Keratinocyte (primary cell): ENCODE results near the gene WNT3.

Experiments
- CTCF ChIP-seq, 3 experiments: IDR thresholded peaks in 1 of 3; conservative IDR thresholded peaks in 1 of 3; optimal IDR thresholded peaks in 1 of 3; 2 replicates in 2 of 3; 3 replicates in 1 of 3; pipeline versions ENCODE3 to v1.5.1; 2011; ENCODE audit warnings: low read length in 3 of 3, mild to moderate bottlenecking in 3 of 3, moderate library complexity in 2 of 3, control low read depth in 1 of 3, inconsistent platforms in 1 of 3; ENCODE audit not compliant: insufficient read depth in 2 of 3; ENCODE audit errors: extremely low read depth in 1 of 3
- EZH2 ChIP-seq: IDR thresholded peaks from one replicate; pipeline ENCODE4 v1.6.1; 2012; ENCODE audit warnings: inconsistent platforms, mild to moderate bottlenecking, low read length, moderate library complexity

- TF ChIP-seq CTCF (optimal IDR thresholded peaks at IDR 0.05 in 1 of 3, IDR thresholded peaks at IDR 0.05 in 1 of 3, conservative IDR thresholded peaks at IDR 0.05 in 1 of 3; ENCODE audit: extremely low read depth in 1 of 3, insufficient read depth in 2 of 3, low read length in 3 of 3) (no peak), EZH2 (no peak)
Observed at GRCh38 chr17:46759141-46759540, 59.4 kb downstream of the WNT3 start.
